Myocyte (in vitro differentiated cells): ENCODE results near the gene LIPM. TPM values are rescaled to one million over a fixed set of nuclear protein-coding genes. Genes with fewer than 3 reads are reported as not detected.
A peak's percentile ranks its signal among the peaks of the same experiment; 100 is the strongest.

Source experiments
- DNase-seq: peaks from one replicate; pipeline ENCODE4 v3.0.0-alpha.2; 2012; ENCODE audit warnings: low read depth
- total RNA-seq: library from RNA; depleted of rRNA; stranded (reverse); fragments of >200 nt; gene quantifications from 2 replicates; pipeline ENCODE4 v1.2.3, GENCODE V29; 2014

LIPM gene
- total RNA-seq, 1 donor from 2014 or later, result not detected

DNA sequence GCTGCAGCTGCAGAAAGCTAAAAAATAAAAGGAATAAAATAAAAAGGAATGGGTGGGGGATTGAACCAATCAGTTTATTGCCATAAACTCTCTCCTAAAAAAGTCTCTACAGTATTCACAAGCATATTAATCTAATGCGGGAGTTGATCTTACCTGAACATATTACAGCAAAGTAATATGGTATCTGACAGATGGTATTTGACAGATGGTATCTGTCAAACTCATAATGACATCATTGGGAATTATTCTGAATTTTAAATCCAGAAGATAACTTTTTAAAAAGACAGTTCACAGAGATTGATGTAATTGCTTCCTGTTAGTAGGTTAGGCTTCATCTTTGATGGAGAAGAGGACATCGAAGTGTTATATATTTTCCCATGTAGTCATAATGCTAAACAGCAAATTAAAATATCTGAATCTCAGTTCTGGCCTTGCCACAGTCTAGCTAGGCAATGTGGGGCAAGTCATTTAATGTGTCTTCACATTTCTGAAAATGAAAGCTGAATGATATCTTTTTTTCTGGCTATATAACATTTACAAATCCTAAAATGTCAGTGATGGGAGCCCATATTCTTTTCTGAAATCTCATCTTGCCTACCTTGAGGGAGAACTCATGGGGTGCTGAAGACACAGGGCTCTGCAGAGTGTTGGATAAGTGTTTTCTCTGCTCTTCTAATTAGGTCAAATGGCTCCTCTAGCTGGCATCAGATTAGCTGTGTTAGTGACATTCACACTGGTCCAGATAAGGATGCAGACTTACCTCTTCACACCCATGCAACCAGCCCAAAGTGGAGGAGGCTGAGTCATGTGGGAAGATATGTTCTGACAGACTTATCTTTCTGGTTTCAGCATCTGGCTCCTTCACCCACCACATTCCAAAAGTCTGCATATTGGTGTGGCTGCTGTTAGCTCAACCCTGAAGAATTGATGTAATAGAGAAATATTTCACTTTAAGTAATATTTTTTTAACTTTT is 2.1 kb upstream of the LIPM start:
- no peak for DNase-seq

- no peak for DNase-seq
Observed at GRCh38 chr10:88803641-88804040, 1.1 kb downstream of the LIPM start.

GRCh38 chr10:88804083-88804812 is 1.7 kb downstream of the LIPM start:
- no peak for DNase-seq

DNA sequence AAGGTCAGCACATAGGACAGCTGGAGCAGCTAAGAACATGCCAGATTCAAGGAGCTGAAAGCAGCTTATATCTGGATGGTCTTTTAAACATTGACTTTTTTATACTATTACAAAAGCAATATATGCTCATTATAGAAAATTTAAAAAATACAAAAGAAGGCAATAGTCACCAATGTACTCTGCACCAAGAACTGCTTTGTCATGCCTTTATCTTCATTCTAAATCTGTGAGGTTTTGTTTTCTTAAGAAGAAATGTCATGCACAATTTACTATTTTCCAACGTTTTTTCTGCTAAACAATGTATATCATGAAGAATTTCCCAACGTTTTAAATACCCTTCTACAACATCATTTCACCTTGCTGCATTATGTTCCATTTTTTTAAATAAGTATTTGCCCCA is 2.8 kb downstream of the LIPM start:
- no peak for DNase-seq

DNA sequence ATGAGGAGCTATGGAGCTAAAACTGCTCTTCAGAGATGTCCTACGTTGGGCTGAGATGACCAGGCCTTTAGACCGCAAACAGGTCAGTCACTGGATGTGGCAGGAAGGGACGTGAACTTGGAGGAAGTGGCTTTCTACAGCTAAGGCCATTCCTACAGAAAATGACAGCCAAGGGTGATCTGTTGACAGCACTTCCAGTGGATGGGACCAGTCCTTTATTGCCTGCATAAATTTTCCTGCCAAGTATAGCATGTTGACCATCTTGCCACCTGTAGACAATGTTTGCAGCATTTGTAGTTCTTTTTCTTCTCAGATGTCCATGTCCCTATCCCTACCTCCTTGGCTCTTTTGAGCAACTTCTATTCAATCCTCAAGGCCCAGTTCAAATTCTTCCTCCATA is 3.4 kb downstream of the LIPM start:
- no peak for DNase-seq

DNA sequence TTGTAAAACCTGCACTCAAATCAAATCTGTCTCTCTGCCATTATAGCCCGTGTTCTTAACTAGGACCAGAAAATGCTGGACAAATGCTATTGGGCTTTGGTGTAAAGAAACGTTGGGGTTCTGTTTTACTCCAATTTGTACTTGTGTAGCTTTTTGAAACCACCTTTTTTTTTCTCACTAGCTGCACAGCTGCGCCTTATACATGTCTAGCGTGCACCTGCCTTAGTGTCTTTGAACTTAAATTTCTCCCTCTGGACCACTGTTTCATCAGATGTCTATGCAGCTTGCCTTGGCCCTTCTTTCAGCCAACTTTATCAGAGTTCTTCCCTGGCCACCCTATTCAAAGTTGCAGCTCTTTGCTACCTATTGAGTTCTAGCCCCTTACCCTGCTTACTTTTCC is 7.1 kb downstream of the LIPM start:
- DNase-seq, result no peak

DNA sequence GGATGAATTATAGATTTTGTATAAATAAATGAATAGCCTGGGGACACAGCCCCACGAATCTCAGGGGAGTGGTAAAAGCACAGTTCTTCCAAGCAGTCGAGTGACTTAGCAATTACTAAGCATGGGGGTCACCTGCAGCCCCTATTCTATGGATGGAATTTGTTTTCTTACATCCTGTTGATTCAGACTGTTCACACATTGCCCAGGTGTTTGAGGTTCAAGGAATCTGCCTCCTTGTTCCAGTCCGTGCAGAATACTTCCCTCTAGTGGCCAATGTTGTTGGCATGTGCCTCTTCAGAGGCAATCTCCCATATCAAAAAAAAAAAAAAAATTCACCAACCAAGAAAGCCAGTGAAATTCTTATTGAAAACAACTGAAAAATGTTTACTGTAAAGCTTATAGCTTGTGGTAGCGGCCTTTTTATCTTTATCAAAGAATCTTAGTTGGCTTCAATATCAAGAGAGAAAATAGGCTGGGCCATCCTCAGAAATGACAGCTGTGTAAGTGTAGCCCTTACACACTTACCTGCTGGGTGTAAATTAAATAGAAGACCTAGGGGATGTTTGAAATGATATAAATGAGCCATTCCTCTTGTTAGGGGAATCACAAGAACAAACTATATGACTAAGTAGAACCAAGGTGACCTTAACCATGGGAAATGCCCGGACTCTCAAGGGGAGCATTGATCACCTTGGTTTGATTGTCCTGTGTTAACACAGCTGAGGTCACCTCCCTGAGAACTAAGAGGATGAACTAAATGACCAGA is 7.8 kb downstream of the LIPM start:
- DNase-seq, result peak; percentile 62

- DNase-seq, result no peak
Observed at GRCh38 chr10:88813200-88813599, 10.7 kb downstream of the LIPM start.

DNA sequence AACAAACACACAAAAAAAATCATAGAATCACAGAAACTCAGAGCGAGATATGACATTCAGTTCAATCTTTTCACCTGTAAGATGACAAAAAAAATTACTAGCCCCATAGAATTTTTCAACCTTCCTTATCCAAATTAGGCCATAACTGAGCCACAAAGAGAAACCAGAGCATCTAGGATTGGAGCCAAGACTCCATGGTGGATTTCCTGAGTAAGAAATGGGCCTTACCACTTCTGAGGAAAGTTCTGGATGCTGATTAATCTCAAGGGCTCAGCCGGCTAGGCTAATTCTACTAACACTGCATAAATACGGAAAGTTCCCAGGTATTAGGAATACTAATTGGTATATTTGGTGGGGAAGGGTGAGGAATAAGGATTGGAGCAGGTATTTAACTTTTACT is 16.8 kb downstream of the LIPM start:
- DNase-seq, result peak; percentile 13

DNA sequence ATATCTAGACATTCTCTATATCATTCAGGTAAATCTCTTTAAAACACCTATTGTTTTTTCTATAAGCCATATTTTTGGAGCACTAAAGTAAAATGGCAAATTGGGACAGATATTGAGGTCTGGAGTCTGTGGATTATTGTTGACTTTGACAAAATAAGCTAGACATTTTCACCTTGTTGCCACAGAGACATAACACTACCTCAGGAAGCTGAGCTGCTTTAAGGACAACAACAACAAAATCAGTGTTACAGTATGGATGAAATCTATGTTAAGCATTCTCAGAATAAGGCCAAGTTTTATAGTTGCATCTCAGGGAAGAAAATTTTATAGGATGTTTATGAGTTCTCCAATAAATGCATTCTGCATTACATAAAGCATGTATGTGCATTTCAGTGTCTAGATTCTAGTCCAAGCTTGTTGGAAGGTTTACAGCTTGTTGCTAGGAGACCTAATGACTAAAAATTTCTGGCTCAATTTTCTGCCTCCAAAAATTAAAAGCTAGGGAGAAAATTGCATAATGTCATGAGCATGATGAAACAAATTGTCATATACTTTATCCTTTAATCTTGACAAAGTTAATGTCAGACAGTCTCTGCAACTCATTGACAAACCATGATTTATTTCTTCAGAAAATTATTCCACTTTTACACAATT is 18.3 kb downstream of the LIPM start:
- DNase-seq, result peak; percentile 47

DNA sequence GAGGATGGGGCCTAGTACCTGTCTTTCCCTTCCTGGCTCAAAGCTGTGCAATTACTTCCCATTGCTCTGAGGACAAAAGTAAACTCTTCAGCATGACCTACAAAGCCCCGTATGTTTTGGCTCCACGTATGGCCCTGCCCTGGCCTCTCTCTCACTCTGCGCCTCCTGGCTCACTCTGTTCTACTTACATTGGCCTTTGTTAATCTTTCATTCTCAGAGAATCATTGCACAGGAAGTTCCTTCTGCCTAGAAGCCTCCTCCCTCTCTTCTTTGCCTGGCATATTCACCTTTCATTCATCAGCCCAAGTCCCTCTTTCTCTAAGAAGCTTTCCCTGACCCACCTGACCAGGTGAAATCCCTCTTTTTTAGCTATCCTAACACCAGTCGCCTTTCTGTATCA is 23.9 kb downstream of the LIPM start:
- DNase-seq, result no peak

- DNase-seq, result no peak
Observed at GRCh38 chr10:88827671-88828070, 25.1 kb downstream of the LIPM start.

DNA sequence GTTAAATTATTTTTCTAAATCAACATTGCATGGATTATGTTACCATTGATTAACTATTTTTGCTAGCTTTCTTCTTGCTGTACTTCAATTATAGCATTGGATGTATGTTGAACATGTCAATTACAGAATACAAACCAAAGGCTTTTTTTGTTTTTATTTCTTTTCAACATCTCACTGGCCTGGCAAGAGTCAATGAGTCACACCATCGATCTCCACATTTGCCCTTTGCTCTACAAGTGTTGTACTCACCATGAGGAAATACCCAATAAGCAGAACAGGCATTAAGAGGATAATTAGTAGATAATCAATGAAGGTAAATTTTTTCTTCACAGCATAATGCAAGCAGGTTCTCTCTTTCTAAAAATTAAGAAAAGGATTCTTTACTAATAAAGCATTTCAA is 25.8 kb downstream of the LIPM start:
- no peak for DNase-seq

- DNase-seq, result no peak
Observed at GRCh38 chr10:88830643-88831268, 28.2 kb downstream of the LIPM start.

DNA sequence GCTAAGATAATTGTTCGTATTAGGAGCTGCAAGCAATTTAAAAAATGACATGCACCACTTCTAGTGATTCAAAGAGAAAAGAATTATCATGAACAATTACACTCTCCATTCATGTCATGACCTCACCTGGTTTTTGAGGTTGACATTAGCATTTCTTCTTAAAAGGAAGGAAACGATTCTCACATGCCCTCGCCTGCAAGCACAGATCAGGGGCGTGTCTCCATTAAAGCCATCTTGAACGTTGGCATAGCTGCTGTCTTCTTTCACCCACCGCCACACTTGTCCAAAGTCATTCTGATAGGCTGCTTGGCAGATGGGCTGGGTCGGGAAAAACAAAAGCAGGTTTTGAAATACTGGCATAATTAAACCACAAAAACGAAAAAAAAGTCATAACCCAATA is 29.2 kb downstream of the LIPM start:
- no peak for DNase-seq

- DNase-seq, result no peak
Observed at GRCh38 chr10:88832376-88832775, 29.8 kb downstream of the LIPM start.

GRCh38 chr10:88833156-88833555 is 30.6 kb downstream of the LIPM start:
- DNase-seq, result no peak

GRCh38 chr10:88833723-88834122 is 31.2 kb downstream of the LIPM start:
- no peak for DNase-seq

DNA sequence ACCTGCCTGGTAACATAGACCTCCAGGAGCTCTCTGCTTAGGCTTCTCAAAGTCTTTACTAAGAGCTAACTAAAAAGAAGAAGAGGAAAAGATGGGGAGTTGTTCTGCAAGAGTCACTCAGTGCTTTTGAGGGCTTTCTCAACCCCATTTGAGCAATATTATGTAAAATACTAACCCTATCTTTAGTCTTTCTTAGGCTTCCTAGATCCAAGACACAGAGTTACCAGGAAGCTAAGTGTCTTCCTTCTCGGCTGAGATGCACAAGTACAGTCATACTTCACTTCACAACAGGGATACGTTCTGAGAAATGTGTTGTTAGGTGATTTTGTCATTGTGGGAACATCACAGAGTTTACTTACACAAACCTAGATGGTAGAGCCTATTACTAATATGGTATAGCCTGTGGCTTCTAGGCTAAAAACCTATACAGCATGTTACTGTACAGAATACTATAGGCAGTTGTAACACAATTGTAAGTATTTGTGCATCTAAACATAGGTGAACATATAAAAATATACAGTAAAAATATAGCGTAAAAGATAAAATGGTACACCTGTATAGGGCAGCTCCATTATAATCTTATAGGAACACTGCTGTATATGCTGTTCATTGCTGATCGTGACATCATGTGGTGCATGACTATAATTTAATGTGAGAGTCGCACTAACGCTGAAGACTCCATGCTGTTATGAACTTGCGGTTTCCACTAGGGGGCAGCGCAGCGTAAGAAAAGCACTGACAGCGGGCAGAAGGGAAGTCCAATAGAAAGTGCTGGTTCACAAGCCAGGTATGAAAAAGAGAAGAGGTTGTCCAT is 32.8 kb downstream of the LIPM start:
- DNase-seq, result peak; percentile 87

GRCh38 chr10:88835910-88836221 is 33.3 kb downstream of the LIPM start:
- no peak for DNase-seq
